ENCODE data around the gene NEDD4L.
"Not testable (repeated sequence)": the region's sequence is repeated elsewhere in the genome, so short reads cannot be mapped to it uniquely, and the experiment has no call there.

NEDD4L gene

DNA sequence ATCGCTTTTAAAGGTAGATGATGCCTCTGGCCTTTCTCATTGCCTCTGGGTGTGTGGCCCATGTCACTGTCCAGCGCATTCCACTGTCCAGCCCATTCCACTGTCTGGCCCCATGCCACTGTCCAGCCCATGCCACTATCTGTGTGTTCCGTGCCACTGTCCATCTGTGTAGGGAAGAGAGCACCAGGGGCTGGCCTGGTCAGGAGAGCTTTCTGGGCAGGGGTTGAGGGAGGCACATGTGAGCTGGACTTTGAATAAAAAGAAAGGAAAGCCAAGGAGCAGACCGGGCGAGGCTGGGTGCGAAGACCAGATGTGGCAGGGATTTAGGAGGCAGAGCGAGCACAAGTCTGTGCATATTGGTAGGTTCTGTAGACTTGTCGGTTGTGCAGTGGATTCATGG lies 236.2 kb downstream of the NEDD4L start:
- H3K4me3 ChIP-seq (ENCODE audit: low read depth, low read length): no peak overlapping the region
- in situ Hi-C loops (cut with HindIII; ENCODE audit: low sequenced_read_pairs): no loop called here
- TF ChIP-seq, protein P1, sequence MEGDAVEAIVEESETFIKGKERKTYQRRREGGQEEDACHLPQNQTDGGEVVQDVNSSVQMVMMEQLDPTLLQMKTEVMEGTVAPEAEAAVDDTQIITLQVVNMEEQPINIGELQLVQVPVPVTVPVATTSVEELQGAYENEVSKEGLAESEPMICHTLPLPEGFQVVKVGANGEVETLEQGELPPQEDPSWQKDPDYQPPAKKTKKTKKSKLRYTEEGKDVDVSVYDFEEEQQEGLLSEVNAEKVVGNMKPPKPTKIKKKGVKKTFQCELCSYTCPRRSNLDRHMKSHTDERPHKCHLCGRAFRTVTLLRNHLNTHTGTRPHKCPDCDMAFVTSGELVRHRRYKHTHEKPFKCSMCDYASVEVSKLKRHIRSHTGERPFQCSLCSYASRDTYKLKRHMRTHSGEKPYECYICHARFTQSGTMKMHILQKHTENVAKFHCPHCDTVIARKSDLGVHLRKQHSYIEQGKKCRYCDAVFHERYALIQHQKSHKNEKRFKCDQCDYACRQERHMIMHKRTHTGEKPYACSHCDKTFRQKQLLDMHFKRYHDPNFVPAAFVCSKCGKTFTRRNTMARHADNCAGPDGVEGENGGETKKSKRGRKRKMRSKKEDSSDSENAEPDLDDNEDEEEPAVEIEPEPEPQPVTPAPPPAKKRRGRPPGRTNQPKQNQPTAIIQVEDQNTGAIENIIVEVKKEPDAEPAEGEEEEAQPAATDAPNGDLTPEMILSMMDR (IDR thresholded peaks at IDR 0.05; ENCODE audit: low read depth, low read length, missing control alignments): no peak
- no peak for DNase-seq (ENCODE audit: low read depth)

DNA sequence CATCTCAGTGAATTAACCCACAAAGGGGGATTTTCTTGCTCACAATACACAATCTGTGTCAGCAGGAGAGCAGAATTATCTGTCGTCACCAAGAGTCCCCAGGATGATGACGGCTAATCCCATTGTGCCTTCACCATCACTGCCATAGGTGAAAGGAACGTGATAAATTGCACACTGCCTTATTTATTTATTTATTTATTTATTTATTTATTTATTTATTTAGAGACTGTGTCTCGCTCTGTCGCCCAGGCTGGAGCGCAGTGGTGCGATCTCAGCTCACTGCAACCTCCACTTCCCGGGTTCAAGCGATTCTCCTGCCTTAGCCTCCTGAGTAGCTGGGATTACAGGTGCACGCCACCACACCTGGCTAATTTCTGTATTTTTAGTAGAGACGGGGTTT lies 238.8 kb downstream of the NEDD4L start:
- in situ Hi-C loops (cut with HindIII; ENCODE audit: low sequenced_read_pairs); H3K4me3 ChIP-seq (ENCODE audit: low read depth, low read length): not testable (repeated sequence)

DNA sequence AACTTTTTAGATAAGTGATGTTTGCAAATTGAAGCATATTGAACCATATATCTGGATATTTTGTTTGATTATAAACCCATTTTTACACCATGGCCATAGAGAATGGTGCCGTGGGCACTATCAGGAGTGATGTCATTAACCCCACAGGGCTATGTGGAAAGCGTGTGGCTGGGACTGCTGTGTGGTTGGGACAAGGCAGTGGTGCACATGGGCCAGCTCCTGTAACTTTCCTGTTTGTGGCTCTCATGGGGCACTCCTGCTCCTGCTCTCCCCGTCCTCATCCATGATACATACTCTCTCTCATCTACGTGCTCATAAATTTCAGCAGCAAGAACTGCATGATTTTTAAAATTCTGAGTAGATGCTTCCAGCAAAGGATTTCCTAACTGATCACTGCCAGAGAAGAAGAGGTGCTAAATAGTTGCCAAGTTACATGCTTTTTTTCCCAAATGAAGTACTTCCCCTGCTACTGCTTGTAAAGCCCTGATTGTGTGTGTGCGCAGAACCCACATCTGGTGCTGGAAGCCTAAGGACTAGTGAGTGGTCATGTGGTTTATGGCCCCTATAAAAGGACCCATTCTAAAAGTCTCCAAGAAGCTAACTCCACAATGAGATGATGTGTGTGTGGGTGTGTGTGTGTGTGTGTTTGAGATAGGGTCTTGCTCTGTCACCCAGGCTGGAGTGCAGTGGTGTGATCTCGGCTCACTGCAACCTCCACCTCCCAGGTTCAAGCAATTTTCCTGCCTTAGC lies 240.8 kb downstream of the NEDD4L start:
- TF ChIP-seq, protein P1 (IDR thresholded peaks at IDR 0.05; ENCODE audit: low read depth, low read length, missing control alignments): no peak
- in situ Hi-C loops (cut with HindIII; ENCODE audit: low sequenced_read_pairs): no loop called here
- no peak overlapping the region for H3K4me3 ChIP-seq (ENCODE audit: low read depth, low read length)
- DNase-seq (ENCODE audit: low read depth): no peak

More for the DNA sequence above, 238.8 kb downstream of the NEDD4L start:
- not testable (repeated sequence) for DNase-seq (ENCODE audit: low read depth)

DNA sequence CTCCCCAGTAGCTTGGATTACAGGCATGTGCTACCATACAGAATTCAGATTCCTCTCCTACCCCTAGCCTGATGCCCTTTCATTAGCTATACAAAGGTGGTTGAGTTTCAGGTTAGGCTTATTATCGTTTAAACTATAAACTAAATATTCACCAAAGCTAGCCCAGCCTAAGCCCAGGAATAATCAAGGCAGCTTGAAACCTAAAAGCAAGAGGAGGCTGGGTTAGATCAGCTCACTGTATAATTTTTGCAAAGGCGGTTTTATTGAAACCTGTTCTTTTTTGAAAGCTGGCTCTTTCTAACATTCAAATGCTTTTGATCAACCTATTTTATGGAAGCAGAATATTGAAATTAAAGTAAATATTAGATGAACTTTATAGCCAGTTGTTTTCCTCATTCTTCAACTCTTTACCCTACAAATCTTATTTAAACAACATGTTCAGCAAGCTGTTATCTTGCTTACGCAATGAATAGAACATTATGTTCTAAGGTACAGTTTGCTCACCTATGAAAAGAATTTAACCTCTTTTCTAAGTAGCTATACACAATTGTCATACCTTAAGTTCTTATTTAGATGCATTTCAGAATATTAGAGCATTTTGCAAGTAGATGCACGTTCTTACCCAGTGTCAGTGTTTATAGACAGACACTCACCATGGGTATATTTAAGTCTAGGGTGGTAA lies 241.6 kb downstream of the NEDD4L start:
- in situ Hi-C loops (cut with HindIII; ENCODE audit: low sequenced_read_pairs): no loop called here
- no peak for DNase-seq (ENCODE audit: low read depth)
- no peak overlapping the region for H3K4me3 ChIP-seq (ENCODE audit: low read depth, low read length)
- TF ChIP-seq, protein P1 (IDR thresholded peaks at IDR 0.05; ENCODE audit: low read depth, low read length, missing control alignments): no peak

DNA sequence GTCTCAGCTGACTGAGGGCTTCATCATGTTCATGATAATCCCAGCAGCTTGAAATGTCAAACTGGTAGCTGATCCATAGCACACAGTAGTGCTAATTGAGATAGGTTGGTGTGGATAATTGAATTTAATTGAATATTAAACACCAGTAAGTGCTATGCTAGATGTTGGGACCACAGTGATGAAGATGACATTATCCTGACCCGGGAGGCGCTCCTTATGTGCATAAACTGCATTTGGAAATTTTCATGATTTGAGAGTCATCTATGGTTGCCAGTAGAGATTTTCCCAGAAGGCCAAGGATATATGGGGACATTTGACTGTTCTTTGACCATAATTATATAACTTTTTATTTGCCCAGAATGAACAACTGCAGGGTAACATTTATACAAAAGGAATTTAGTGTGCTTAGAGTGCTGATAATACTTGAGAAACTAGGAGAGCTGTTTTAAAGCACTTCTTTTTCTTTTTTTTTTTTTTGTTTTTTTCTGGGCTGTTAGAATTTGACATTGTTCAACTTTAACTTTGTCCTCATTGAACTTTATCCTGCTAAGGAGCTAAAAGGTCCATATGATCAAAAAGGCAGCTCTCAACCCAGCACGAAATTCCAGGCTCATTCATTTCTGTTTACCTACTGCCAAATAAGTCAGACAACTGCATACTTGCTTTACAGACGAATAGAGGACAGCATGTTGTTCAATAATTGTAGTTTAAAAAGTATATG lies 242.8 kb downstream of the NEDD4L start:
- H3K4me3 ChIP-seq (ENCODE audit: low read depth, low read length): no peak overlapping the region
- no peak for DNase-seq (ENCODE audit: low read depth)
- TF ChIP-seq, protein P1 (IDR thresholded peaks at IDR 0.05; ENCODE audit: low read depth, low read length, missing control alignments): no peak
- in situ Hi-C loops (cut with HindIII; ENCODE audit: low sequenced_read_pairs): no loop called here

DNA sequence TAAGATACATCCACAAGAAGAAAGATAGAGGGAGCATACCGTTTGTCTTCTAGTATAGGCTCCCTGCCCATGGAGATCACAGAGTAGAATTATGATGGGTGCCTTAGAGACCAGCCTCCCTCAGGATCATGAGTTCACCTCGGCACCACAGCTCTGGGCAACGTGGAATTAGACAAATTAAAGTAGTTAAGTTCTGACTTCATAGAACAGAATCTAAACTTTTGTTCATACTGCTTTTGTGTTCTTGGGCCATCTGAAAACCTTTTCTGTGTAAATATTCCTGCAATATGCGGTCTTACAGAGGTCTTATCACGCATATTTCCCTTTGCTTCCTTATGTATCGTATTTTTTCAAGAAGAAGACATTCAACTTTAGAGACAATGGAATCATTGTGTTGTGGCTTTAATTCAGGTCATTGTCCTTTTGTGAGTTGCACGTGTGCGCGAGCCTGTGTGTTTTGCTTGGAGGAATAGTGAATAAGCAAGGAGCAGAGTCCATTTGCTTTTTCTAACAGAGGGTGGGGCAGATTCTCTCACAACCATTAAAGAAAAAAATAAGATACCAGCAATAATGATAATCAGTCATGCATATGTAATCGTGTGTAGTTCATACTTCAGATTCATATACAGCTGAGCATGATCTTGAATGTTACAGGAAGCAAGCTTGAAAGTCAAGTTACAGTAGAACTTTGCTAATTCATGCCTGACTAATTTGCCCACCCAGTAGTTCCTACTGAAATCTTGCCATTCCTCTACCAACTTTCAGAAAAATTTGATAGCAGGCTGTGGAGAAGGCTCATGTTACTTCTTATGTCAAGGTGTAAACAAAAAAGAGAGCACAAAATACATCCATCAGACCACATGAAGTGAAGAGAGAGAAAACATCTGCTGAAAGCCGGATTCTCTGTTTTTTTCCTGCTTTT lies 243.6 kb downstream of the NEDD4L start:
- no peak for DNase-seq (ENCODE audit: low read depth)
- no peak overlapping the region for H3K4me3 ChIP-seq (ENCODE audit: low read depth, low read length)
- in situ Hi-C loops (cut with HindIII; ENCODE audit: low sequenced_read_pairs): no loop called here
- TF ChIP-seq, protein P1 (IDR thresholded peaks at IDR 0.05; ENCODE audit: low read depth, low read length, missing control alignments): no peak

All from astrocyte of the cerebellum (primary cell).